HTERT RPE-1 (cell line): ENCODE measurements around the gene ATP1B3.
"Not testable (repeated sequence)": the region's sequence is repeated elsewhere in the genome, so short reads cannot be mapped to it uniquely, and the experiment has no call there.

Source experiments
- in situ Hi-C: fragments of 300-500 bp; cut with MboI; formaldehyde crosslinking; loops from 4 replicates; pipeline ENCODE4 v1.14.3; 2020; ENCODE audit warnings: low sequenced_read_pairs

The ATP1B3 gene

GRCh38 chr3:141941093-141941492 lies 64.7 kb downstream of the ATP1B3 start:
- in situ Hi-C loops: no loop called here

GRCh38 chr3:141942006-141942405 lies 65.6 kb downstream of the ATP1B3 start:
- in situ Hi-C loops: no loop called here

GRCh38 chr3:141945726-141946485 lies 69.5 kb downstream of the ATP1B3 start:
- in situ Hi-C loops: no loop called here

- in situ Hi-C loops: no loop called here
Observed at GRCh38 chr3:141949399-141949798, 73.0 kb downstream of the ATP1B3 start.

GRCh38 chr3:141949972-141950371 lies 73.5 kb downstream of the ATP1B3 start:
- in situ Hi-C loops: no loop called here

- in situ Hi-C loops: no loop called here
Observed at GRCh38 chr3:141950572-141951493, 74.4 kb downstream of the ATP1B3 start.

- in situ Hi-C loops: no loop called here
Observed at GRCh38 chr3:141952611-141953010, 76.2 kb downstream of the ATP1B3 start.

GRCh38 chr3:141955175-141955574 lies 78.7 kb downstream of the ATP1B3 start:
- in situ Hi-C loops: no loop called here

GRCh38 chr3:141959589-141960554 lies 83.4 kb downstream of the ATP1B3 start:
- in situ Hi-C loops: no loop called here

GRCh38 chr3:141960731-141961130 lies 84.3 kb downstream of the ATP1B3 start:
- in situ Hi-C loops: no loop called here

GRCh38 chr3:141963301-141963700 lies 86.9 kb downstream of the ATP1B3 start:
- in situ Hi-C loops: no loop called here

- in situ Hi-C loops: no loop called here
Observed at GRCh38 chr3:141965471-141965870, 89.0 kb downstream of the ATP1B3 start.

GRCh38 chr3:141969711-141970110 lies 93.3 kb downstream of the ATP1B3 start:
- in situ Hi-C loops: no loop called here

- in situ Hi-C loops: no loop called here
Observed at GRCh38 chr3:141971571-141971970, 95.1 kb downstream of the ATP1B3 start.

- in situ Hi-C loops: no loop called here
Observed at GRCh38 chr3:141972399-141972798, 96.0 kb downstream of the ATP1B3 start.

- in situ Hi-C loops: not testable (repeated sequence)
Observed at GRCh38 chr3:141974777-141975176, 98.3 kb downstream of the ATP1B3 start.
